NK-92 (cell line): ENCODE measurements around the gene AASS.

Experiments
- DNase-seq: peaks from one replicate; lab custom pipeline; 2025; ENCODE audit not compliant: unreplicated experiment; lab: John Stamatoyannopoulos, UW

The AASS gene

GRCh38 chr7:122123746-122124145 lies 20.3 kb downstream of the AASS start:
- DNase-seq: no peak

- no peak for DNase-seq
Measured at GRCh38 chr7:122118757-122119156, 25.3 kb downstream of the AASS start.

GRCh38 chr7:122103064-122103463 lies 41.0 kb downstream of the AASS start:
- DNase-seq: no peak

GRCh38 chr7:122100021-122100420 lies 44.0 kb downstream of the AASS start:
- no peak for DNase-seq

- DNase-seq: no peak
Measured at GRCh38 chr7:122095642-122096041, 48.4 kb downstream of the AASS start.

- DNase-seq: no peak
Measured at GRCh38 chr7:122094549-122094948, 49.5 kb downstream of the AASS start.

- no peak for DNase-seq
Measured at GRCh38 chr7:122092964-122093797, 50.9 kb downstream of the AASS start.

- no peak for DNase-seq
Measured at GRCh38 chr7:122082670-122083069, 61.4 kb downstream of the AASS start.

GRCh38 chr7:122082160-122082559 lies 61.9 kb downstream of the AASS start:
- no peak for DNase-seq

- DNase-seq: no peak
Measured at GRCh38 chr7:122073635-122074034, 70.4 kb downstream of the AASS start.

- no peak for DNase-seq
Measured at GRCh38 chr7:122072924-122073599, 71.0 kb downstream of the AASS start.

- DNase-seq: no peak
Measured at GRCh38 chr7:122072272-122072671, 71.8 kb downstream of the AASS start.

- DNase-seq: no peak
Measured at GRCh38 chr7:122070834-122071233, 73.2 kb downstream of the AASS start.

- DNase-seq: no peak
Measured at GRCh38 chr7:122070062-122070461, 74.0 kb downstream of the AASS start.

GRCh38 chr7:122068999-122069398 lies 75.0 kb downstream of the AASS start:
- DNase-seq: no peak

GRCh38 chr7:122068046-122068445 lies 76.0 kb downstream of the AASS start:
- no peak for DNase-seq

GRCh38 chr7:122067077-122067476 lies 77.0 kb downstream of the AASS start:
- no peak for DNase-seq

- DNase-seq: no peak
Measured at GRCh38 chr7:122064971-122065370, 79.1 kb downstream of the AASS start.

- no peak for DNase-seq
Measured at GRCh38 chr7:122063146-122063545, 80.9 kb downstream of the AASS start.

- DNase-seq: no peak
Measured at GRCh38 chr7:122059542-122059941, 84.5 kb downstream of the AASS start.

- DNase-seq: no peak
Measured at GRCh38 chr7:122056977-122057376, 87.1 kb downstream of the AASS start.

GRCh38 chr7:122055073-122055472 lies 89.0 kb downstream of the AASS start:
- no peak for DNase-seq
